Adipose tissue (tissue), 3 donors: ENCODE data around the gene CORO1C. TPM values are rescaled to one million over a fixed set of nuclear protein-coding genes. Genes with fewer than 3 reads are reported as not detected.
"Not testable (repeated sequence)": the region's sequence is repeated elsewhere in the genome, so short reads cannot be mapped to it uniquely, and the experiment has no call there.

Experiments
- H3K27ac ChIP-seq: one replicate; pipeline ENCODE4 v1.5.1; 2013; ENCODE audit warnings: low read depth, low read length
- WGBS, 3 donors: extraction: QIAGEN DNeasy Blood & Tissue Kit; methylation state at CpG; one replicate each; pipeline ENCODE4 v1.1.7; 2013; 5-methylcytosine and 5-hydroxymethylcytosine counted together
- polyA plus RNA-seq, 3 donors: library from polyadenylated mRNA; stranded (reverse); fragments of 200-250 nt; gene quantifications; one replicate each; pipeline ENCODE4 v1.2.3, GENCODE V29; 2013
- donor health status: healthy with polysubstance abuse.
- donor health status: Bipolar disorder and iron deficiency.
- donor health status: healthy.

CORO1C gene
- polyA plus RNA-seq, 3 donors = 11.6 to 72.0 (median 53.3) TPM

GRCh38 chr12:108757856-108758255 lies 26.5 kb upstream of the CORO1C start:
- no peak overlapping the region for H3K27ac ChIP-seq
- WGBS, 3 donors = 86 to 90% (median 88%) methylated on average over 2 of the region's 2 CpGs

- WGBS, 3 donors = 86 to 96% (median 94%) methylated on average over 6 of the region's 6 CpGs
- H3K27ac ChIP-seq = no peak overlapping the region
Observed at GRCh38 chr12:108756421-108756820, 25.1 kb upstream of the CORO1C start.

GRCh38 chr12:108755481-108755880 lies 24.2 kb upstream of the CORO1C start:
- no peak overlapping the region for H3K27ac ChIP-seq
- WGBS, 3 donors = 88 to 97% (median 89%) methylated on average over 2 of the region's 2 CpGs

- H3K27ac ChIP-seq = no peak overlapping the region
- WGBS, 3 donors = 83 to 86% (median 85%) methylated on average over 6 of the region's 6 CpGs
Observed at GRCh38 chr12:108753976-108754375, 22.7 kb upstream of the CORO1C start.

GRCh38 chr12:108752387-108752786 lies 21.1 kb upstream of the CORO1C start:
- WGBS, 3 donors = 68 to 86% (median 68%) methylated on average over 1 of the region's 1 CpG
- H3K27ac ChIP-seq = no peak overlapping the region

GRCh38 chr12:108751821-108752220 lies 20.5 kb upstream of the CORO1C start:
- H3K27ac ChIP-seq = no peak overlapping the region

GRCh38 chr12:108751003-108751402 lies 19.7 kb upstream of the CORO1C start:
- 71 to 89% (median 87%) methylated on average over 4 of the region's 4 CpGs for WGBS, 3 donors
- not testable (repeated sequence) for H3K27ac ChIP-seq

More at GRCh38 chr12:108751821-108752220, 20.5 kb upstream of the CORO1C start:
- WGBS, 3 donors = 39 to 65% (median 43%) methylated on average over 4 of the region's 4 CpGs

GRCh38 chr12:108750526-108750925 lies 19.2 kb upstream of the CORO1C start:
- H3K27ac ChIP-seq = no peak overlapping the region
- 50 to 55% (median 50%) methylated on average over 4 of the region's 4 CpGs for WGBS, 3 donors

- H3K27ac ChIP-seq = no peak overlapping the region
- 95 to 99% (median 97%) methylated on average over 3 of the region's 3 CpGs for WGBS, 3 donors
Observed at GRCh38 chr12:108747563-108747962, 16.2 kb upstream of the CORO1C start.

GRCh38 chr12:108745641-108746040 lies 14.3 kb upstream of the CORO1C start:
- no peak overlapping the region for H3K27ac ChIP-seq
- WGBS, 3 donors = 86 to 91% (median 86%) methylated on average over 5 of the region's 5 CpGs

GRCh38 chr12:108744021-108744897 lies 12.9 kb upstream of the CORO1C start:
- 47 to 72% (median 58%) methylated on average over 5 of the region's 5 CpGs for WGBS, 3 donors
- no peak overlapping the region for H3K27ac ChIP-seq

- WGBS, 3 donors = 50 to 72% (median 51%) methylated on average over 2 of the region's 2 CpGs
- H3K27ac ChIP-seq = no peak overlapping the region
Observed at GRCh38 chr12:108738170-108738569, 6.9 kb upstream of the CORO1C start.

GRCh38 chr12:108735855-108736254 lies 4.5 kb upstream of the CORO1C start:
- H3K27ac ChIP-seq = no peak overlapping the region
- 91 to 96% (median 92%) methylated on average over 3 of the region's 3 CpGs for WGBS, 3 donors

GRCh38 chr12:108734200-108734906 lies 3.0 kb upstream of the CORO1C start:
- WGBS, 3 donors = 44 to 50% (median 48%) methylated on average over 9 of the region's 9 CpGs
- no peak overlapping the region for H3K27ac ChIP-seq

- not testable (repeated sequence) for H3K27ac ChIP-seq
- WGBS, 3 donors = 95 to 99% (median 96%) methylated on average over 6 of the region's 6 CpGs
Observed at GRCh38 chr12:108733230-108733531, 1.9 kb upstream of the CORO1C start.

GRCh38 chr12:108732489-108733229 lies 1.3 kb upstream of the CORO1C start:
- H3K27ac ChIP-seq = peak overlapping the region; percentile 76
- 68 to 71% (median 70%) methylated on average over 13 of the region's 13 CpGs for WGBS, 3 donors

GRCh38 chr12:108731866-108732461 lies 646 bp upstream of the CORO1C start:
- H3K27ac ChIP-seq = peak overlapping the region; percentile 83
- WGBS, 3 donors = 3 to 4% (median 4%) methylated on average over 32 to 34 of the region's 34 CpGs

GRCh38 chr12:108730365-108731104 lies 783 bp downstream of the CORO1C start:
- 0 to 1% (median 0%) methylated on average over 30 to 45 of the region's 45 CpGs for WGBS, 3 donors
- H3K27ac ChIP-seq = peak overlapping the region; percentile 91
